Astrocyte (in vitro differentiated cells and primary cell): Measurements from ENCODE around the gene MRPL57.

ENCODE experiments used
- EZH2 ChIP-seq: IDR thresholded peaks from 2 replicates; pipeline ENCODE4 v1.6.1; 2012; ENCODE audit warnings: mild to moderate bottlenecking, low read length, inconsistent platforms; ENCODE audit not compliant: insufficient read depth
- TF ChIP-seq, protein P1 (sequence below): IDR thresholded peaks from 2 replicates; pipeline ENCODE4 v1.5.1; 2011; ENCODE audit warnings: low read depth, mild to moderate bottlenecking, inconsistent platforms, low read length, moderate library complexity; ENCODE audit not compliant: insufficient read depth

- no peak for TF ChIP-seq EZH2
- TF ChIP-seq, protein P1, sequence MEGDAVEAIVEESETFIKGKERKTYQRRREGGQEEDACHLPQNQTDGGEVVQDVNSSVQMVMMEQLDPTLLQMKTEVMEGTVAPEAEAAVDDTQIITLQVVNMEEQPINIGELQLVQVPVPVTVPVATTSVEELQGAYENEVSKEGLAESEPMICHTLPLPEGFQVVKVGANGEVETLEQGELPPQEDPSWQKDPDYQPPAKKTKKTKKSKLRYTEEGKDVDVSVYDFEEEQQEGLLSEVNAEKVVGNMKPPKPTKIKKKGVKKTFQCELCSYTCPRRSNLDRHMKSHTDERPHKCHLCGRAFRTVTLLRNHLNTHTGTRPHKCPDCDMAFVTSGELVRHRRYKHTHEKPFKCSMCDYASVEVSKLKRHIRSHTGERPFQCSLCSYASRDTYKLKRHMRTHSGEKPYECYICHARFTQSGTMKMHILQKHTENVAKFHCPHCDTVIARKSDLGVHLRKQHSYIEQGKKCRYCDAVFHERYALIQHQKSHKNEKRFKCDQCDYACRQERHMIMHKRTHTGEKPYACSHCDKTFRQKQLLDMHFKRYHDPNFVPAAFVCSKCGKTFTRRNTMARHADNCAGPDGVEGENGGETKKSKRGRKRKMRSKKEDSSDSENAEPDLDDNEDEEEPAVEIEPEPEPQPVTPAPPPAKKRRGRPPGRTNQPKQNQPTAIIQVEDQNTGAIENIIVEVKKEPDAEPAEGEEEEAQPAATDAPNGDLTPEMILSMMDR = no peak
Observed at GRCh38 chr13:21212138-21212775, 35.8 kb downstream of the MRPL57 start.
